ENCODE results near the gene KCNRG.
"Not testable (repeated sequence)": the region's sequence is repeated elsewhere in the genome, so short reads cannot be mapped to it uniquely, and the experiment has no call there.

KCNRG gene

DNA sequence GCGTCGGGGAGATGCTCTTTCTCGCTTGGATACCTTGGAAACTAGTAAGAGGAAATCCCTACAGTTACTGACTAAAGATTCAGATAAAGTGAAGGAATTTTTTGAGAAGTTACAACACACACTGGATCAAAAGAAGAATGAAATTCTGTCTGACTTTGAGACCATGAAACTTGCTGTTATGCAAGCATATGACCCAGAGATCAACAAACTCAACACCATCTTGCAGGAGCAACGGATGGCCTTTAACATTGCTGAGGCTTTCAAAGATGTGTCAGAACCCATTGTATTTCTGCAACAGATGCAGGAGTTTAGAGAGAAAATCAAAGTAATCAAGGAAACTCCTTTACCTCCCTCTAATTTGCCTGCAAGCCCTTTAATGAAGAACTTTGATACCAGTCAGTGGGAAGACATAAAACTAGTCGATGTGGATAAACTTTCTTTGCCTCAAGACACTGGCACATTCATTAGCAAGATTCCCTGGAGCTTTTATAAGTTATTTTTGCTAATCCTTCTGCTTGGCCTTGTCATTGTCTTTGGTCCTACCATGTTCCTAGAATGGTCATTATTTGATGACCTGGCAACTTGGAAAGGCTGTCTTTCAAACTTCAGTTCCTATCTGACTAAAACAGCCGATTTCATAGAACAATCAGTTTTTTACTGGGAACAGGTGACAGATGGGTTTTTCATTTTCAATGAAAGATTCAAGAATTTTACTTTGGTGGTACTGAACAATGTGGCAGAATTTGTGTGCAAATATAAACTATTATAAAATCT lies 2.7 kb upstream of the KCNRG start:
- no peak for DNase-seq

DNA sequence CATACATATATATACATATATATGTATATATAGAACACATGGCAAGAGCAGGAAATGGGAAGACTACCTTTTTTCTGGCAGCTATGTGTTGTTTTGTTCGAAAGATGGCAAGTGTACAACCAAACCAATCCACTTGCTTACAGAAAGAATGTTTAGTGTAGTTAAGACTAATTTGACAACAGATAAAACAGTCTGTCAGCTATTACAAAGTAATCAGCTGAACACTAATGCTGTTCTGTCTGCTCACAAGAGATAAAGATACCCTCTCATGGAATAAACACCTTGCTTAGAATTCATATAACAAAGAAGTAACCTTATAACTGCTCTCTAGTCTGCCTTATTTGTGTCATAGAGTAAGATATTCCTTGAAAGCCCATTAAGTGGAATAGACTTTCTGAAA lies 858 bp upstream of the KCNRG start:
- no peak for DNase-seq

DNA sequence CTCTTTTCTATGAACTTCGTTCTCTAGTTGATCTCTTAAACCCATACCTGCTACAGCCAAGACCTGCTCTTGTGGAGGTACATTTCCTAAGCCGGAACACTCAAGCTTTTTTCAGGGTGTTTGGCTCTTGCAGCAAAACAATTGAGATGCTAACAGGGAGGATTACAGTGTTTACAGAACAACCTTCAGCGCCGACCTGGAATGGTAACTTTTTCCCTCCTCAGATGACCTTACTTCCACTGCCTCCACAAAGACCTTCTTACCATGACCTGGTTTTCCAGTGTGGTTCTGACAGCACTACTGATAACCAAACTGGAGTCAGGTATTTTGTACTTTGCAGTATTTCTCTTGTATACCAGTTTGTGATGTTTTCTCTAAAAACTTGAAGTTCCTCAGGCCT lies 506 bp downstream of the KCNRG start:
- no peak for DNase-seq

DNA sequence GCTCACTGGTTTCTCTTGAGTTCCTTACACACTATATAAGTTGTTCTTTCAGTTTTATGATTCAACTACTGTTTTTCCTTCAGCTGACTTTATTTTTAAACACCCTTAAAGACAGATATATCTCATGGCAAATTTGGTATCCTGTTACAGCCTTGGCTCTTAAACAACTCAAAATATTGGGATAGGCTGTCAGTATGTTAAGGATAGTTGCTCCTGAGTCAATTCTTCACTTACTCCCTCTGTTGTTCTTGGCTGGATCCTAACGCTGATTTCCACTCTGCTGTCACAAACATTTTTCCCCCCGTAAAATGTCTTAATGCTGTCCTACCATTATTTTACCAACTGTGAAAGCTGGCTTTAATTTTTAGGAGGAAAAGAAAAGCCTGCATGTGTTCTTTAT lies 1.2 kb downstream of the KCNRG start:
- DNase-seq = no peak

DNA sequence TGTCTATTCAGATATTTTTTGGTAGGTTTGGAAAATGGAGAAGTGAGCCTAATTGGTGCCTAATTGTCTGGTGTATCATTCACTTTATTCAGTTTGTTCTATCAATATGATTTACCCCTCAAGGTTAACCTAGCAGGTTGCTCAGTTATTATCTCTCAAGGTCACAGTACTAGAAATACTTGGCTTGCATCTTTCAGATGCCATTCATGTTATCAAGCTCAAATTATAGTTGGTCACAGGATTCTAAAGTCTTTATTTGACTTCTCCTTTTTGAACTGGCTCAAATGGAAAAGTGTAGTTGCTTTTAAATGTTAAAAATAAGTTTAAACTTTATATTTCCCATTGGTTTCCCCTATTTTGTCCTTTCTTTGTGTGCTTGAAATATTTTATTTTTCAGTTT lies 2.6 kb downstream of the KCNRG start:
- no peak for DNase-seq

DNA sequence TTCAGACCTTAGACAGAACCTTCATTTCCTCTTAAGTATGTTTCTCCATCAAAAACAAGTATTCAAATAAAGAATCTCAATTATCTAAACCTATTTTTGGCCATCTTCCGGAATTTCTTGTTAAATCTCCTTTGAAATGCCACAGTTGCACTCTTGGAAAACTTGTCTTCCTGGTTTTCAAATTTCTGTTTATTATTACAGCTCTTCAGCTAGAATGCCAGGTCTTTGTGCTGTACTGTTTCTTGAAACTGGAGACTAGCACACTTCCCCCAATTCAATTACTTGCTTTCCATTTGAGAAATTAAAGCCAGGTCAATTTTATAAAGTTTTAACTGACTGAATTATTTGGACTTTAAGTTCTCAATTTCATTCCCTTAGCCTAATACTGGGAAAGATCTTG lies 10.2 kb downstream of the KCNRG start:
- no peak for DNase-seq

DNA sequence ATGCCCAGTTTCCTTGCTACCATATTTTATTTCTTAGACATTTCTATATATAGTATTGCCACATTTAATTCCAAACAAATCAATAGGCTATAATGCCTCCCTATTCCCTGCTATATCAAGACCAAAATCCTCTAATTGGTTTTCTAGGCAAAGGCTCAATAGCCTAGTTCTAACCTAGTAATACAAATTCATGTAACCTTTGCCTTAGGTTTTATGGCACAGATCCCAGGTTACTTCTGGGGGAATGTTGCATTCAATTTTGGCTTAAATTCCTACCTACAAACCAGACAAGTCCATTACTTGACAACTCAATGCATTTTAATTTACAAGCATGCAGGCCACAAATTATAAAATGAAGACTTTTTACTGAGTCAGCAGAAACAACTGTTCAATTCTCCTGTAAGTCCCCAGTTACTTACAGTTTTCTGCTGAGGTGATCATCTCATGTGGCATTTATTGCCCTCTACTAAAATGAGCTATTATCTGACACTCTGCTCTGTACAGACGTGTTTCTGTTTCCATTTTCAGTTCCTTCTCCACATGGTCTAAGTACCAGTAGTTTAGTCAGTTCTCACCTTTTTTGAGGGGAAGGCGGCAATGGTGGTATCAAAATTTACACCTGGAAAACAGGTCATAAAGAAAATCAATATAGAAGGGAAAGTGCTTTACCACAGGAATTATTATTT lies 11.7 kb downstream of the KCNRG start:
- no peak for DNase-seq

DNA sequence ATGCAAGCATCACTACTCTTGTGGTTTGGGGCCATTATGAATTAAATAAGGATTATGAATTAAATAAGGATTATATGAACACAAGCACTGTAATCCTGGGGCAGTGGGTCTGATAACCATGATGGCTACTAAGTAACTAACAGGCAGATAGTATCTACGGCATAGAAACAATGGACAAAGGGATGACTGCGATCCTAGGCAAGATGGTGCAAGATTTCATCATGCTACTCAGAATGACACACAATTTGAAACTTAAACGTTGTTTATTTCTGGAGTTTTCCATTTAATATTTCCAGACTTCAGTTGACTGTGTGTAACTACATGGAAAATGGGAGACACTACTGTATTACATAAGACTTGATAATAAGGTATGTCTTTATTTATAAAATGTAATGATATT lies 15.1 kb downstream of the KCNRG start:
- DNase-seq = no peak

DNA sequence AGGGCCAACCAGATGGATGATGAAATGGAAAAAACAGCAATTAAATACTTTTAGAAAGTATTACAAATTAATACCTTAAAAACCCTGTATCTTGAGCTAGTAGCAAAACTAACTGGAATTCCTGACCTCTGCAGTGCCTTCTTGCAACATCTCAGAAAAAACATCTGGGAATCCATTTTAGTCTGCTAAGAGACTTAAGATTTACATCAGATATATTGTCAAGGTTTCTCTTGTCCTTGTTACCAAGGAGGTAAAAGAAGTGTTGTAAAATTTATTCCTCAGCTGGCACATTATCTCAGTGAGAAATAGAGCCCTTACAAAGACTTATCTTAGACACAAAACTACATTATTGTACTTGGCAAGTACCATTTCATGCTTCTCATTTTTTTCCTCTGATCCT lies 18.5 kb downstream of the KCNRG start:
- no peak for DNase-seq

DNA sequence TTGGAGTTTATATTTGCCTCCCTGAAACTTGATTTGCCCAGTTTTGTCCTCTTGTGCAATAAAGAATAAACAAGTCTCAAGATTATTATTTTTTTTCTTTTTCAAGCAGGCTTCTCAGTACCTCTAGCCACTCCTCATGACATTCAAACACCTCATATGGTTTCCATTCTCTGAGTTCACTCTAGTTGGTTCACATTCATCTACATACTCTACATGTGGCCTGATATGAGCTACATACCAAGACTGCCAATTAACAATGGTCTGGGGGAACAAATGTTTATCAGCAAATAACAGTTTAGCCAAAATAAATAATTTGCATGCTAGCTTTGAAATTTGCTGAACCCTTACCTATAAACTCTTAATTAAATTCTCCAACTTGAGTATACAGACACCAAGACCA lies 22.5 kb downstream of the KCNRG start:
- DNase-seq = no peak

DNA sequence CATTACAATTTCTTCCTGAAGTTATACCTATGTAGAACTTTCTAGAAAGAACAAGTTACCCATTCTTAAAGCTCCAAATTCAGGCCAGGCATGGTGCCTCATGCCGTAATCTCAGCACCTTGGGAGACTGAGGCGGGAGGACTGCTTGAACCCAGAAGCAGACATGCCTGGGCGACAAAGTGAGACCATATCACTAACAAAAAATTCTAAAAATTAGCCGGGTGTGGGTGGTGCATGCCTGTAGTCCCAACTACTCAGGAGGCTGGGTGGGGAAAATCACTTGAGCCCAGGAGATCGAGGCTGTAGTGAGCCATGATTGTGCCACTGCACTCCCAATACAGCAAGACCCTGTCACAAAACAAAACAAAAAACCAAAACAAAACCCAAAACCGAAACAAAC lies 23.0 kb downstream of the KCNRG start:
- no peak for DNase-seq

DNA sequence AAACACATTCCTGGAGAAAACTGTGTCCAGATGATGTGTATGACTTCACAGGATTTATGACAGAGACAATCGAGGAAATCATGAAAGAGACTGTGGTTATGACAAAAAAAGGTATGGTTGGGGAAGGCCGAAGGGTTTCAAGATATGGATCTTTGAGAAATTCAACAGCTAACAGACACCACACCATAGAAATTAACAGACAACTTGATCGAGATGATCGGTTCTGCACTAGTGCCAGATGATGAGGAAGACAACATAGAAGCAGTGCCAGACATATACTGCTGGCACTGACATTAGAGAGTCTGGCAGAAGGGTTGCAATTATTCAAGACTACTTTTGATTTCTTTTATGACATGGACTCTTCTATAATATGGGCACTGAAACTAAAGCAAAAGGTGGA lies 37.2 kb downstream of the KCNRG start:
- DNase-seq = no peak

DNA sequence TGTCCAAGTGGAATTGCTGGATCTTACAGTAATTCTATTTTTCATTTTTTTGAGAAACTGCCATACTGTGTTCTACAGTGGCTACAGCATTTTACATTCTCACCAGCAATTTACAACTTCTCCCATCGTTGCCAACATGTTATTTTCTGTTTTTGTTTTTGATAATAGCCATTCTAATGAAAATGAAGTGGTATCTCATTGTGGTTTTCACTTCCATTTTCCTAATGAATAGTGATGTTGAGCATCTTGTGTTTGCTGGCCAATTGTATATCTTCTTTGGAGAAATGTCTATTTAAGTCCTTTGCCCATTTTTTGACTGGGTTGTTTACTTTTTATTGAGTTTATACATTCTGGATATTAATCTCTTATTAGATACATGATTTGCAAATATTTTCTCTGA lies 38.6 kb downstream of the KCNRG start:
- DNase-seq = no peak

DNA sequence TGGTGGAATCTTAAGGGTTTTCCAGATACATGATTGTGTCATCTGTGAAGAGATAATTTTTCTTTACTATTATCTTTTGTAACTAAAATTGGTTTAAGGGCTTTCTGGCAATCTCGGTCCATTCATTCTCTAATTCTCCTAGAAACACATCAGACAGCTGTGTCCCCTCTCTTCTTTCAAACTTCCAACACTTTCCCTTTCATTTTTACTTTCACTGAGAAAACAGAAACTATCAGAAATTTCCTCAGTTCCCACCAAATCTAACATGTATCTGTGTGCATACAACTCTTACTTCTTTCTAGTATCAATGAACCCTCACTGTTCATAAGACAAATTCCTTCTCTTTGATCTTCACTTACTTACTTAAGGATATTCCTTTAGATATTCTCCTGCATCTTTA lies 40.2 kb downstream of the KCNRG start:
- no peak for DNase-seq

DNA sequence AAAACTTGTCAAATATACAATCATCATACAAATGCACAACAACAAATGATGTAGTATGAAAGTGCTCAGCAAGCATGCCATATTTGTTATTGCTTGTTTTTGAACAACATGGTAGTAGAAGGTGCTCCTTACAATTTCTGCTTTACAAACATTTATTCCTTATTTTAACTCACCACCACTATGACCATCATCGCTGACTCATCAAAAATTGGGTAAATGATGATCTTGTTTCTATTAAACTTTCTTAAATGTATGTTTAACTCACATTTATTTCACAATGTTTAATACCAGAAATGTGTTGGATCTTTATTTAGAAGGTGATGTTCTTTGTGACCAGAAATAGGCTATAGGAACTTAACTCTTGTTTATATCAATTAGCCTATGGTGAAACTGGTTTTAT lies 45.5 kb downstream of the KCNRG start:
- DNase-seq = no peak

DNA sequence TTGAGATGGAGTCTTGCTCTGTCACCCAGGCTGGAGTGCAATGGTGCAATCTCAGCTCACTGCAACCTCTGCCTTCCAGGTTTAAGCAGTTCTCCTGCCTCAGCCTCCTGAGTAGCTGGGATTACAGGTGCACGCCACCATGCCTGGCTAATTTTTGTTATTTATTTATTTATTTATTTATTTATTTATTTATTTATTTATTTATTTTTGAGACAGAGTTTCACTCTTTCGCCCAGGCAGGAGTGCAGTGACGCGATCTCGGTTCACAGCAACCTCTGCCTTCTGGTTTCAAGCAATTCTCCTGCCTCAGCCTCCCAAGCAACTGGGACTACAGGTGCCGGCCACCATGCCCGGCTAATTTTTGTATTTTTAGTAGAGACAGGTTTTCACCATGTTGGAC lies 47.1 kb downstream of the KCNRG start:
- DNase-seq = not testable (repeated sequence)

DNA sequence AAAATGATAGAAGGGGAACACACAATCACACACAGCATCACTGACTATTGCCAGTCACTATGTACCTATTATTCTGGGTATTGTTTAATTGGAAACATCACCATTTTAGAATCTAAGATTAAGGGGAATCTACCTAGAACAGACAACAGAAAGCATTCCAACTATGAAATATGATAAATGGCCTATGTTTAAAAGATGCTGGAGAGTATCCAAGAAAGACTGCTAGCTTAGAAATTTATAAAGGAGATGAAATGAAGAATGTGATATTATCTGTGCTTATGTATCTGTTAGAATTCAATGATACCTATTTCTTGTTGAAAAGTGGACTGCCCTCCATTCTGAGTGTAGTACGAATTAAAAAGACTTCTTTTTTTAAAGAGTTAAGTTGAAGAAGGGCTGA lies 50.5 kb downstream of the KCNRG start:
- DNase-seq = no peak

DNA sequence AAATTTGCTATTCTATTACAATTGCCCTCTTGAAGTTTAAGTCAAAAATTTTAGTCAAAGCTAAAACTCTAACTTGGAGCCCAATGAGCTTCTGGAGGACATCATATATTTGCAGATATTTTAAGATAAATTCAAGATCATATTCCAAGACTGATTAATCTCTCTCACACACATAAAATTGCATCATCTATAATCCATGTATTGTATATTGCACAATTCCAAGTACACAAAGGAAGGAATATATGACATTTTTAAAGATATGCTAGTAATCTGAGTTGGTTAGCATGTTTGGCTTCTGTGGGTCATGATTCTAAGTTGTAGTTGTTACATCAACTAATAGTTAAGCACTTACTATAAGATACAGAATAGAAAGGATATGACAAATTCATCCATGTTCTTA lies 53.3 kb downstream of the KCNRG start:
- DNase-seq = no peak

DNA sequence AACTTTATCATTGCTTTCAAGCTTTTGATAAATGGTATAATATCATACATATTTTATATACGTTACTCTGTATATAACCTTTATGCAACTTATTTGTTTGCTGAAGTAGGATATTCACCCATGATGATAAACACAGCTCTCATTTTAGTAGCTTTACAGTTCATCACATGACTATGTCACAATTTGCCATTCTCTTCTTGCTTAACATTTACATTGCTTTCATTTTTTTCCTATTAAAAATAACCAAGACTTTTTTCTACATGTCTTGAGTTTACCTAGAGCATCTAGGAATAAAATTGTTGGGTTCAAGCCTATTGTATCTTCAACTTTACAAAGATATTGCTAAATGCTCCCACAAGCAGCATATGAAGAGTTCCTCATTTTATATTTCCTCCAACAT lies 54.0 kb downstream of the KCNRG start:
- no peak for DNase-seq

DNA sequence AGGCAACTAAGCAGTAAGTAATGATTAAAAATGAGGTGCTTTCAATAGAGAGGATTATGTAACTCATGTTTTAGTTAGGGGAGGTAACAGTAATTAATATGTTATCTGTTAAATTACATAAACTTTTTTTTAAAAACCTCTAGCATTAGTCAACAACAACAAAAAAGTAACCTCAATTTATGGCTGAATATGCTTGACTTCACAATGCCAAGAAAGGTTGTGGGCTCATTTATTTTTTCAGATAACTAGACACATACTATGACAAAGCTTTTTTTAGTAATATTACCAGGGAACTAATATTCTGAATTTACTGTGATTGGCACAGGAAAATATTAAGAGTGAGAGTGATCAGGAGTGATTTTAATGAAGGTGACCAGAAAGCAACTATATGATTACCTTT lies 54.9 kb downstream of the KCNRG start:
- DNase-seq = no peak
